ENCODE measurements around the gene PCDHGC4. TPM values are rescaled to one million over a fixed set of nuclear protein-coding genes. Genes with fewer than 3 reads are reported as not detected.

PCDHGC4 gene
- 0.17 and 0.30 TPM in 2 replicates for total RNA-seq

GRCh38 chr5:141484641-141485311 lies at the start of gene PCDHGC4:
PCDHGC4 (plus strand) TSS chr5:141485030; CDS start chr5:141485174, 144 bp downstream.

GRCh38 chr5:141475625-141476131 lies 9.2 kb upstream of the PCDHGC4 start, which contains the start of gene PCDHGC3:
PCDHGC3 (plus strand) TSS chr5:141475966; CDS start chr5:141476117, 151 bp downstream.

GRCh38 chr5:141488591-141489561 lies 4.0 kb downstream of the PCDHGC4 start, which contains the start of gene PCDHGC5:
PCDHGC5 (plus strand) TSS chr5:141489081; CDS start chr5:141489241, 160 bp downstream.

Other genes starting within 250 kb of the PCDHGC4 start
- gene PCDHB15, start 239.6 kb upstream of the PCDHGC4 start, total RNA-seq = 0.15 and 0.17 TPM in 2 replicates
- not detected in 2 replicates for gene SLC25A2, start 181.0 kb upstream of the PCDHGC4 start, total RNA-seq
- 31.8 and 38.5 TPM in 2 replicates for gene TAF7, start 164.2 kb upstream of the PCDHGC4 start, total RNA-seq
- under 0.01 and 0.15 TPM in 2 replicates for gene PCDHGA1, start 154.5 kb upstream of the PCDHGC4 start, total RNA-seq
- gene PCDHGA2, start 146.3 kb upstream of the PCDHGC4 start, total RNA-seq = 0.50 and 0.59 TPM in 2 replicates
- gene PCDHGA3, start 141.2 kb upstream of the PCDHGC4 start, total RNA-seq = 0.15 and 0.34 TPM in 2 replicates
- gene PCDHGB1, start 134.9 kb upstream of the PCDHGC4 start, total RNA-seq = 0.30 and 0.34 TPM in 2 replicates
- gene PCDHGA4, start 130.0 kb upstream of the PCDHGC4 start, total RNA-seq = 1.0 and 1.3 TPM in 2 replicates
- gene PCDHGB2, start 125.0 kb upstream of the PCDHGC4 start, total RNA-seq = 0.50 and 0.59 TPM in 2 replicates
- gene PCDHGA5, start 120.9 kb upstream of the PCDHGC4 start, total RNA-seq = 0.15 and 0.34 TPM in 2 replicates
- gene PCDHGB3, start 114.8 kb upstream of the PCDHGC4 start, total RNA-seq = 0.45 and 0.50 TPM in 2 replicates
- 0.67 and 1.0 TPM in 2 replicates for gene PCDHGA6, start 111.1 kb upstream of the PCDHGC4 start, total RNA-seq
- 0.50 and 0.89 TPM in 2 replicates for gene PCDHGA7, start 102.3 kb upstream of the PCDHGC4 start, total RNA-seq
- gene PCDHGB4, start 97.3 kb upstream of the PCDHGC4 start, total RNA-seq = 4.0 and 4.4 TPM in 2 replicates
- 0.15 and 0.67 TPM in 2 replicates for gene PCDHGA8, start 92.4 kb upstream of the PCDHGC4 start, total RNA-seq
- 10.6 and 13.8 TPM in 2 replicates for gene PCDHGB5, start 87.1 kb upstream of the PCDHGC4 start, total RNA-seq
- 1.7 and 1.9 TPM in 2 replicates for gene PCDHGA9, start 82.3 kb upstream of the PCDHGC4 start, total RNA-seq
- 1.3 and 2.1 TPM in 2 replicates for gene PCDHGB6, start 77.0 kb upstream of the PCDHGC4 start, total RNA-seq
- gene PCDHGA10, start 72.0 kb upstream of the PCDHGC4 start, total RNA-seq = 4.9 and 5.2 TPM in 2 replicates
- gene PCDHGB7, start 67.4 kb upstream of the PCDHGC4 start, total RNA-seq = 6.1 and 7.2 TPM in 2 replicates
- 10.9 and 11.6 TPM in 2 replicates for gene PCDHGA11, start 64.0 kb upstream of the PCDHGC4 start, total RNA-seq
- 7.7 and 8.4 TPM in 2 replicates for gene PCDHGA12, start 54.5 kb upstream of the PCDHGC4 start, total RNA-seq
- 39.3 and 42.2 TPM in 2 replicates for gene PCDHGC3, start 9.1 kb upstream of the PCDHGC4 start, total RNA-seq
- 0.17 and 0.30 TPM in 2 replicates for gene PCDHGC5, start 4.1 kb downstream of the PCDHGC4 start, total RNA-seq
- gene DIAPH1, start 134.0 kb downstream of the PCDHGC4 start, total RNA-seq = 32.7 and 36.8 TPM in 2 replicates
- 42.2 and 45.4 TPM in 2 replicates for gene HDAC3, start 151.8 kb downstream of the PCDHGC4 start, total RNA-seq
- gene RELL2, start 152.0 kb downstream of the PCDHGC4 start, total RNA-seq = 1.9 and 3.0 TPM in 2 replicates
- 18.3 and 19.0 TPM in 2 replicates for gene FCHSD1, start 166.4 kb downstream of the PCDHGC4 start, total RNA-seq
- gene ARAP3, start 197.2 kb downstream of the PCDHGC4 start, total RNA-seq = 9.9 and 11.3 TPM in 2 replicates

Data from bronchus fibroblast of lung (primary cell).